Fibroblast of villous mesenchyme (primary cell): Measurements from ENCODE around the gene CPNE5. TPM values are rescaled to one million over a fixed set of nuclear protein-coding genes. Genes with fewer than 3 reads are reported as not detected.

Experiments
- DNase-seq: peaks from one replicate; pipeline ENCODE4 v3.0.0-alpha.2; 2010; ENCODE audit warnings: low read depth
- H3K4me3 ChIP-seq: 2 replicates; pipeline ENCODE4 v1.5.1; 2011; ENCODE audit warnings: low read depth, mild to moderate bottlenecking, low read length
- CTCF ChIP-seq: IDR thresholded peaks from 2 replicates; pipeline ENCODE4 v1.5.1; 2012; ENCODE audit warnings: low read depth, mild to moderate bottlenecking, low read length; ENCODE audit not compliant: insufficient read depth
- total RNA-seq: library from RNA; depleted of rRNA; stranded (reverse); fragments of >200 nt; gene quantifications from 2 replicates; pipeline ENCODE4 v1.2.3, GENCODE V29; 2012

CPNE5 gene
- total RNA-seq, 1 donor: under 0.01 TPM

GRCh38 chr6:36754582-36755434 is 84.4 kb downstream of the CPNE5 start:
- no peak for TF ChIP-seq CTCF
- no peak for DNase-seq
- H3K4me3 ChIP-seq: no peak overlapping the region

DNA sequence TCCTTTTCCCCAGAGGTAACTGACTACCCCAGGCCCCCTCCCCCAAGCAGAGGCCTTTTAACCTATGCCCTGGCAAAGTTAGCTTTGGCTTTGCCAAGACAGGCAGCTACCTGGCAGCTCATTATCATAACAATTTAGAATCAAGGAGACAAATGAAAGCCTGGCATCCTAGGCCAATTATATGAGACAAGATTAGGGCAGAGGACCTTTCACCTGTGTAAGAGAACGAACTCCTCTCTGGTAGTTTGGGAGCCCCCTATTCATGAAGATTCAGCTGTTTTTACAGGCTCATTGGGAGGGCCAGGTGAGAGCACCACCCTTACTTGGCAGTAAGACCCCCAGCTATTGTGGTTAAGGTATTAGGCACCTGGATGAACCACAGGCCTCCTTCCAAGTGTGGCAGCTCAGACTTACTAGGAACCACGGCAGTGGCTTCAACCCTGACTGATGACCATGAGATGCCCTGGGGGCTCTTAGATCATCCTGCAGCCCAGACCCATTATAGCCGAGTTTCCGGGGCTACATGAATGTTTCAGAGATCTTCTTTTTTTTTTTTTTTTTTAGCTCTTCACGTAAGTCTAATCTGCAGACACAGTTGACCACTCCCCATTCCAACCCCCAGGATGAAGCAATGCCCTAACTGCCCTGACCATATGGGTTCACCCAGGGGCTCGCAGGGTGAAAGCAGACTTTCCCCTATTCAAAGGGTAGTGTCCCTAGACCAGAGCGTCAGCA is 85.4 kb downstream of the CPNE5 start:
- no peak overlapping the region for H3K4me3 ChIP-seq
- no peak for DNase-seq
- TF ChIP-seq CTCF: no peak

DNA sequence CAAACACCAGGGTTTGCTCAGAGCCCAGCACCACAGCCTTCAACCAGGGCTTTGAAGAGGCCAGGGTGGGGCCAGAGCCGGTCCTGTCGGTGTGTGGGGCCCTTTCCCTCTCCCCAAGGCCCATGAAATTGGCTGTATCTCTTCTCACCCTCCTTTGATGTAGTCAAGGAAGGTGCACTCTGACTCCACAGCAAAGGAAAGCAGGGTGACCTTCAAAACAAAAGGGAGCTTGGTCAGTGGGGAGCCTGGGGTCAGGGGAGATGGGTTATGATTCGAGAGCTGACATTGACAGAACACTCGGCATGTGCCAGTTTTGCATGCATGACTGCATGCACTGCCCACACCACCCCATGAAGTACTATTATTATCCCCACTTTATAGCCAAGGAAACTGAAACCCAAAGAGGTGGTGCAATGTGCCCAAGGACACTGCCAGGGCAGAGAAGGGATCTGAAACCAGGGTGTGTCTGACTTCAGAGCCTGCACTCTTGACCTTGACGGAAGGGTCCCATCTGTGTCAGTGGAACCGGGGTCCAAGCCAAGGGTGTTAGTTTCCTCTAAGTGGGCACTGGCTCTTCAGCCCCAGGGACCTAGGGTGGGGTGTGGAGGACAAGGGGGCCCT is 86.2 kb downstream of the CPNE5 start:
- H3K4me3 ChIP-seq: no peak overlapping the region
- DNase-seq: no peak
- TF ChIP-seq CTCF: no peak

GRCh38 chr6:36752187-36752885 is 86.9 kb downstream of the CPNE5 start:
- no peak overlapping the region for H3K4me3 ChIP-seq
- no peak for DNase-seq
- no peak for TF ChIP-seq CTCF

GRCh38 chr6:36751833-36752186 is 87.4 kb downstream of the CPNE5 start:
- no peak for TF ChIP-seq CTCF
- H3K4me3 ChIP-seq: no peak overlapping the region
- DNase-seq: no peak

GRCh38 chr6:36751091-36751490 is 88.2 kb downstream of the CPNE5 start:
- no peak overlapping the region for H3K4me3 ChIP-seq
- DNase-seq: no peak
- no peak for TF ChIP-seq CTCF
